CD4-positive, alpha-beta T cell treated with Interleukin-6 for 4 hours (primary cell): ENCODE data around the gene TFR2.
"Not testable (repeated sequence)": the region's sequence is repeated elsewhere in the genome, so short reads cannot be mapped to it uniquely, and the experiment has no call there.

Experiments used
- DNase-seq: peaks from one replicate; pipeline ENCODE4 v3.0.0-alpha.2; 2020; ENCODE audit warnings: mixed read lengths

The TFR2 gene

DNA sequence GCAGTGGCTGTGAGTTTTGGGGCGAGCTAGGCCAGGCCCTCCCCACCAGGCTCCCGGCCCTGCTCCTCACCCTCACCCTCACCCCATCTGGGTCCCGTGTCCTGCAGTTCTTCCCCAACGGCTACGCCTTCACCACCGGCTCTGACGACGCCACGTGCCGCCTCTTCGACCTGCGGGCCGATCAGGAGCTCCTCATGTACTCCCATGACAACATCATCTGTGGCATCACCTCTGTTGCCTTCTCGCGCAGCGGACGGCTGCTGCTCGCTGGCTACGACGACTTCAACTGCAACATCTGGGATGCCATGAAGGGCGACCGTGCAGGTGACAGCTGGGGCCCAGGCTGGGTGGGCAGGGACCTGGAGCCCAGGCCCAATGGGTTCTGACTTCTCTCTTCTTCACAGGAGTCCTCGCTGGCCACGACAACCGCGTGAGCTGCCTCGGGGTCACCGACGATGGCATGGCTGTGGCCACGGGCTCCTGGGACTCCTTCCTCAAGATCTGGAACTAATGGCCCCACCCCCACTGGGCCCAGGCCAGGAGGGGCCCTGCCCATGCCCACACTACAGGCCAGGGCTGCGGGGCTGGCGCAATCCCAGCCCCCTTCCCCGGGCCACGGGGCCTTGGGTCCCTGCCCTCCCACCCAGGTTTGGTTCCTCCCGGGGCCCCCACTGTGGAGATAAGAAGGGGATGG, 37.1 kb upstream of the TFR2 start:
- DNase-seq = no peak

DNA sequence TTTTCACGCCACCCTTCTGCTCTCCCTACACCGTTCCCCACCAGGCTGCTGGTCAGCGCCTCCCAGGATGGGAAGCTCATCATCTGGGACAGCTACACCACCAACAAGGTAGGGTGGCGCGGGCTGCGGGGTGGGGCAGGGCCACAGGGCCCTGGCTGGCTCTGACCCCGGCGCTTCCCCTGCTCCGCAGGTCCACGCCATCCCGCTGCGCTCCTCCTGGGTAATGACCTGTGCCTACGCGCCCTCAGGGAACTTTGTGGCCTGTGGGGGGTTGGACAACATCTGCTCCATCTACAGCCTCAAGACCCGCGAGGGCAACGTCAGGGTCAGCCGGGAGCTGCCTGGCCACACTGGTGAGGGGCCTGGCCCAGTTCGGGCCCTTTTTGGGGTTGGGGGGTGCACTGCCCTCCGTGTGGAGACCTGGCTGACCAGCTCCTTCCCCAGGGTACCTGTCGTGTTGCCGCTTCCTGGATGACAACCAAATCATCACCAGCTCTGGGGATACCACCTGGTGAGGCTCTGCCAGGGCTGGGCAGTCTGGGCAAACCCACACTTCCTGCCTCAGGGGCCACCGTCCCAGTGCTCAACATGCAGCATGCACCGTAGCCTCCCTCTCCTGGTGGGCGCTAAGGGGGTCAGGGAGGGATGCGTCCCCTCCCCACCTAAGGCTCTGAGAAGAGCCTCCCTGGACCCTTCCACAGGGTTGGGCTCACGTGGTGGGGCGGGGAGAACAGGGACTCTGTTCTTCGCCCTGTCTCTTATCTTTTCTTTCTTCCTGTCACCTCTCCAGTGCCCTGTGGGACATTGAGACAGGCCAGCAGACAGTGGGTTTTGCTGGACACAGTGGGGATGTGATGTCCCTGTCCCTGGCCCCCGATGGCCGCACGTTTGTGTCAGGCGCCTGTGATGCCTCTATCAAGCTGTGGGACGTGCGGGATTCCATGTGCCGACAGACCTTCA, 36.2 kb upstream of the TFR2 start:
- DNase-seq = no peak

- no peak for DNase-seq
Observed at GRCh38 chr7:100676501-100677306, 35.4 kb upstream of the TFR2 start.

DNA sequence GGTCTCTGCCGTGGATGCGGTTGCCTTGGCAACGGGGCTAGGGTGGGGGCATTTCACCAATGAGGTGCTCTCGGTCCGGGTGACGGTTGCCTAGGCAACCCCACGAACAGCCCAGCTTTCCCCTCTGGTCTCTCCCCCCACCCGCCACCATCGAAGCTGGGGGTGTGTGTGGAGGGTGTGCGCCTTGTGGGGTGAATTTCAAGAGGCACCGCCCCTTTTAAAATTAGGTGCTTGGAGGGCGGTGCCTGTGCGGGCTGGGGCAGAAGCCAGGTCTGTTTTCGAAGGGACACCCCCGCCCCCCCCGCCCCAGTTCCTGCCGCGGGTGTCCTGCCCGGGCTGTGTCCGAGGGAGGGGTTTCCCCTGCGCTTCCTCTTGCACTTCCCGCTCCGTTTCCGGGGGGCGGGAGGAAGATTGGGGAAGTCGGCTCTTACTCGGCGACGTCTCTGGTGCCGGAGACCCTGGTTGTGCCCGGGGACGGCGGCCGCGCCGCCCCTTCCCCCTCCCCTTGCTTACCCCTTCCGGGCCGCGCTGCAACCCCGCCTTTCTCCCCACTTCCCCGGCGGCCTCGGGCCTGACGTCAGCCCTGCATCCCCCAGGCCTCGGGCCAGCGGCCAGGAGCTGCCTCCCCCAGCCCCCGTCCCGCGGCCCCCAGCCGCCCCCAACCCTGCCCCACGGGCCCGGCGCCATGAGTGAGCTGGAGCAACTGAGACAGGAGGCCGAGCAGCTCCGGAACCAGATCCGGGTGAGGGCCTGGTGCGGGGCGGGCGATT, 34.4 kb upstream of the TFR2 start:
- DNase-seq = peak; percentile 92

DNA sequence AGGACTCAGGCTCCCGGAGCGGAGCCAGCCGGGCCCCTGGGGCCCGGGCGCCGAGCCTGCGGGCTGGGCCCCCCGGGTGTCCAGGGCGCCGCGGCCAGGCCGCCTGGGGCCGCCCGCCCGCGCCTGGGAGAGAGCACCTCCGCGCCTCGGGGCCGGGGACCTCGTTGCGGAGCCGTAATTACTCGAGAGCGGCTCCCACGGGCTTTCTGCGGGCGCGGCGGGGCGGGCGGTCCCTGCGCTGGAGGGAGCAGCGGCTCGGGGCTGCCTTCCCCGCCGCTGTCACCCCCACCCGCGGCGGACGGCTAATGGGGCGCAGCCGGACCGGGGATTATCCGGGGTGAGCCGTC, 33.7 kb upstream of the TFR2 start:
- peak; percentile 46 for DNase-seq

GRCh38 chr7:100674411-100675104, 33.2 kb upstream of the TFR2 start:
- peak; percentile 41 for DNase-seq

GRCh38 chr7:100673942-100674410, 32.6 kb upstream of the TFR2 start:
- DNase-seq = peak; percentile 63

DNA sequence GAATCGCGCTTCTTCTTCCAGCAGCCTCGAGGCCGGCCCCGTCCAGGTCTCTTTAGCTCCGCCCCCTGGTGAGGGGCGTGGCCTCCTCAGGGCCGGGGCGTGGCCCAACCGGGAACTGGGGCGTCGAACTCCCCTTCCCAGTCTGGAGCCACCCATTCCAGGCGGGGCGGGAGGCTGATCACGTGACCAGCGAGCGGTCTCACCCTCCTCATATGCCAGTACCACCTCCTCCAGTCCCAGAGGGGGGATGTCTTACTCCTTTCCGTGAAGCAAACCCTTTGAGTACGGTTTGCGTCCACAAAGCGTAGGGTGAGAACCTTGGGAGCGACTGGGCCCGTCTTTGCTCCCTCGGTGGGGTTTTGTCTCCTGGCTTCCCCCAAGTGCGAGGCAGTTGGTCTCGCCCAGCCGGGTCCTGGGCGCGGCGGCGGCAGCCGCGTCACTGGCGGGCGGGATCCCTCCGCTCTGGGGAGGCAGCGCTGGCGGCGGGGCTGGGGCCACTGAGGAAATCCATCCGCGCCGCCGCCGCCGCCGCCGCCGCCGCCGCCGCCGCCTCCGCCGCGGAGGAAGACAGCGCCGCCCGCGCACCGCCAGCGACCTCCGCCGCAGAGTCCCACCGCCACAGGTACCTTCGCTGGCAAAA, 32.1 kb upstream of the TFR2 start, which contains the start of gene GNB2:
Gene GNB2 (plus strand): TSS at position 439 of the 640 bp plus-strand sequence. CDS start 2,526 bp downstream, outside the sequence.
- DNase-seq = peak; percentile 99

DNA sequence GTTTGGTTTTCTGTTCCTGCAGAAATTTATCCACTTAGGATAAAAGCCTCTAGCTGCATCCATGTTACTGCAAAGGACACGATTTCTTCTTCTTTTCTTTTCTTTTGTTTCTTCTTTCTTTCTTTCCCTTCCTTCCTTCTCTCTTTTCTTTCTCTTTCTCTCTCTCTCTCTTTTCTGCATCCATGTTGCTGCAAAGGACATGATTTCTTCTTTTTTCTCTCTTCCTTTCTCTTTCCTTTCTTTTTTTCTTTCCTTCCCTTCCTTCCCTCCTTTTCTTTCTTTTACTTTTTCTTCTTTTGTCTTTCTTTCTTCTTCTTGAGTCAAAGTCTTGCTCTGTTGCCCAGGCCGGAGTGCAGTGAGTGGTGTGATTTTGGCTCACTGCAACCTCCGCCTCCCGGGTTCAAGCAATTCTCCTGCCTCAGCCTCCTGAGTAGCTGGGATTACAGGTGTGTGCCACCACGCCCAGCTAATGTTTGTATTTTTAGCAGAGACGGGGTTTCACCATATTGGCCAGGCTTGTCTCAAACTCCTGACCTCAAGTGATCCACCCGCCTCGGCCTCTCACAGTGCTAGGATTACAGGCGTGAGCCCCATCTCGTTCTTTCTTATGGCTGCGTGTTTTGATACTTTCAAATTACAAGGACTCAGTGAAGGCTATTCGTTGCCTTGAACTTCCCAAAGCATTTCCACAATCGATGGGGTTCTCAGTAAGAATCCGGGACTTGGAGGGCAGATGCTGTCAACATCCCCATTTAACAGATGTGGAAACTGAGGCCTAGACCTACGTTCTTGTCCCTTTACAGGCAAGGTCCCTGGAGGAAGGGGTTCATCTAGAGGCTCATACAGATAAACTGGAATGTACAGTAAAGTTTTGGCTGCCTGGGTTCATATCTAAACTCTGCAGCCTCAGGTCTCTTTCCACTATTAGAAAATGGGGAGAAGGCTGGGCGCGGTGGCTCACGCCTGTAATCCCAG, 30.3 kb upstream of the TFR2 start:
- DNase-seq = no peak

DNA sequence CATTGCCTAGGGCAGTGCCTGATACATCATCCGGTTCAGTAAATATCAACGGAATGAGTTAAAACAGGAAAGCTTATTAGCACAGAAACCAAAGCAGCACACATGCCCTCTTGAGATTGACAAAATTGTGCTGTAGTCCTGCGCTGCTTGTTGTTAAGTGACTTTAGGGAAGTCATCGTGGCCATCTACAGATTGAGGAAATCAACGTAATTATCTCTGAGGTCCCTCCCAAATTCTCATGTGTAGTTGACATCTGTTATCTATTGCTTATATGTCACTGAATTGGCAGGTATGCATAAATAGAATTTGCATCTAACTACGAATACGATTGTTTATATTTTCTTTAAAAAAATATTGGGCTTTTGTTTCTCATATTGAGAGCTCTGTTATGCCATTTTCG, 28.7 kb upstream of the TFR2 start:
- no peak for DNase-seq

DNA sequence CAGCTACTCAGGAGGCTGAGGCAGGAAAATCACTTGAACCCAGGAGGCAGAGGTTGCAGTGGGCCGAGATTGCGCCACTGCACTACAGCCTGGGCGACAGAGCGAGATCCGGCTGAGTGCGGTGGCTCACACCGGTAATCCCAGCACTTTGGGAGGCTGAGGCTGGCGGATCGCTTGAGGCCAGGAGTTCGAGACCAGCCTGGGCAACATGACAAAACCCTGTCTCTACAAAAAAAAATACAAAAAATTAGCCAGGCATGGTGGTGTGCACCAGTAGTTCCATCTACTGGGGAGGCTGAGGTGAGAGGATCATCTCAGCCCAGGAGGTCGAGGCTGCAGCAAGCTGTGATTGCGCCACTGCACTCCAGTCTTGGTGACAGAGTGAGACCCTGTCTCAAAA, 27.8 kb upstream of the TFR2 start:
- not testable (repeated sequence) for DNase-seq

DNA sequence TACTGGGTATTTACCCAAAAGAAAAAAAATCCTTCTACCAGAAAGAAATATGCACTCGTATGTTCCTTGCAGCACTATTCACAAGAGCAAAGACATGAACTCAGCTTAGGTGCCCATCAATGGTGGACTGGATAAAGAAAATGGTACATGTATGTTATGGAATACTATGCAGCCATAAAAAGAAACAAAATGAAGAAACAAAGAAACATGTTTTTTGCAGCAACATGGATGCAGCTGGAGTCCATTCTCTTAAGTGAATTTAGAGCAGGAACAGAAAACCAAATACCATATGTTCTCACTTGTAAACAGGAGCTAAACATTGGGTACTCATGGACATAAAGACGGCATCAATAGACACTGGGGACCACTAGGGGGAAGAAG, 26.7 kb upstream of the TFR2 start:
- DNase-seq = no peak

- no peak for DNase-seq
Observed at GRCh38 chr7:100667331-100668068, 26.1 kb upstream of the TFR2 start.

GRCh38 chr7:100665168-100665726, 23.9 kb upstream of the TFR2 start:
- no peak for DNase-seq

GRCh38 chr7:100662194-100662776, 20.9 kb upstream of the TFR2 start:
- not testable (repeated sequence) for DNase-seq

GRCh38 chr7:100655908-100656674, 14.7 kb upstream of the TFR2 start, which contains the start of gene ACTL6B:
Gene ACTL6B, minus strand, starts transcription at chr7:100656448. Its CDS starts 94 bp downstream, at chr7:100656354.
- peak; percentile 57 for DNase-seq
